Retina (tissue), 1 donor: ENCODE data around the gene ZDHHC1.
"Not testable (repeated sequence)": the region's sequence is repeated elsewhere in the genome, so short reads cannot be mapped to it uniquely, and the experiment has no call there.

Experiments
- DNase-seq: peaks from one replicate; pipeline ENCODE4 v3.0.0-alpha.2; 2016

The ZDHHC1 gene

DNA sequence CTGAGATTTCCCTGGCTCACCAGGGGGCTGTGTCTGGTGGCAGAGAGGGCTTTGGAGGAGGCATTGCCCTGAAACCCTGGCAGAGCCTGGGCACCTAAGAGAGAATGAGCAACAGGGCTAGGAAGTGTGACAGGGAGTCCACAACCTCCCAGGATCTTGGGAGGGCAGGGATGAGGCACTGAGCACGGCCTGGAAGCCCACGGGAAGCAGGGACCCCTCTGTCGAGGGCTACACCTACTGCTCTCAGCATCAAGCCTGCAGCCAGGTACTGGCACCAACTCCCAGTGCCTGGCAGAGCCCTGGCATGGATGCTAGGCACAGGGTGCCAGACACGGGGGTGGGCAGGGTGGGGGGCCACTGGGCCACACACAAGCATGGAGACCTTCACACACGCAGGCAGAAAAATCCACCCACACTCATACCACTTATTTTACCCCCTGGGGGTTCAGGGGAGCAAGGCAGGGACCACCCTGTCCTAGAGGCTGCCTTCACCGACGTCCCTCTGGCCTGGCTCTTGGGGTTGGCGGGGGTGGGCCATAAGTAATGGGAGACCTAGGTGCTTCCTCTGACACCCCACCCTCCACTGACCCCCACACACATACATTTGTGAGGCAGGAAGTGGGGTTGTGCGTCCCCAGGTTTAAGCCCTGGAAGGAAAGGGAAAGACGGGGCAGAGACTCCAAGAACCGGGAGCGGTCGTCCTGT is 13.7 kb upstream of the ZDHHC1 start:
- DNase-seq, result no peak

DNA sequence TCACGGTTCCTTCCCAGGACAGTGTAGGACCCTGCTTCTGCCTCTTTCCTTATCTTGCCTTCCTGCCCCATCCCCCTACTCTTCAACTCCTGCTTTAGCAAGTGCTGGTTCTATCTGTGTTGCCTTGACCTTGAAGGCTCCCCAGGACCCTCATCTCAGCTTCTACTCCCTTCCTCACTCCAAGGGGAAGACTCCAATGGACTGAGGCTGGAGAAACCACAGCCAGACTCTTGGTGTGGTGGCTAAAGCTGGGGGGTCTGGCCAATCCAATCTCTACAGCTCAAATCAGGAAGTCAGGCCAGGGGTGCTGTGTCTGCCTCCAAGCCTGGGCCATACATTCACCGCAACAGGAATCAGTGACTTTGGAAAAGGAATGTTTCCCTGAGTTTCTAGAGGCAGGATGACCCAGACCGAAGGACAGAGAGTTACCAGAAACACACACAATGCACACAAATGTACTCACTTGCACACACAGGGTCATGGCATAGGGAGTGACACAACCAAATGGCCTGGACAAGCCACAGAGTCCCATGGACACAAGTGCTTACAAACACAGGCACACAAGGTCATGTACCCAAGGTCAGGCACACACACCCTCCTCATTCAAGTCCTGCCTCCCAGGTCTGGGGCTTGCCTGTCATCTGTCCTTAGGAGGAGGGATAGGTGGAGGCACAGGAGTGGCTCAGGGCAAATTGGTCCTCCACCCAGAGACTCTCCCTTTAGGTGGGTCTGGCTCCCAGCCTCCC is 12.9 kb upstream of the ZDHHC1 start:
- no peak for DNase-seq

GRCh38 chr16:67428146-67428731 is 12.0 kb upstream of the ZDHHC1 start:
- DNase-seq, result peak; percentile 79

DNA sequence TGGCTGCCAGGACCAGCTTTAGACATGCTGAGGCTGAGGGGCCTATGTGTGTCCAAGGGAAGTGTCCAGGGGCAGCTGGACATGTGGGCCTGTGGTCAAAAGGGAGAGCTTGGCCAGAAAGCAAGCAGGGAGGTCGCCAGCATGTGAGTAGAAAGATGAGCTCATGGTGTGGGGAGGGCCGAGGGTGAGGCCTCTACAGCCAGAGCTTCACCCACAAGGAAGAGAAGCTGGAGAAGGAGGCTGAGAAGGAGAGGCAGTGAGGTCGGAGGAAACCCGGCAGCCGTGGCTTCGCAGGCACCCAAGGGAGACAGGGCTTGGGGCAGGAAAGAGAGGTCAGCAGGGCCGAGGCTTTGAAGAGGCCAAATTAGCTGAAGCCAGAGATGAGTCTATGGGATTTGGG is 10.7 kb upstream of the ZDHHC1 start:
- no peak for DNase-seq

DNA sequence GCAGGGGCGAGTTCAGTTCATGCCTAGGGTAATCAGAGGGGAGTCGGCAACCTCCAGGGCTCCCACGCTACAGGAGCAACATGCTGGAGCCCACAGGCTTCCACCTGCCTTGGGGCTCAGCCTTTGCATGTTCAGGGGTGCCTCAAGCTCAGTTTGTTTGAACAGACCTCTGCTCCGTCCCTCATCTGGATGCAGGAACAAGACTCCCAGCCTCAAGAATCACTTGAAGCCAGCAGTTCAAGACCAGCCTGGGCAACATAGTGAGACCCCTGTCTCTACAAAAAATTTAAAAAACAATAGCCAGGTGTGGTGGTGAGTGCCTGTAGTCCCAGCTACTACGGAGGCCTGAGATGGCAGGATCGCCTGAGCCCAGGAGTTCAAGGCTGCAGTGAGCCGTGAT is 9.7 kb upstream of the ZDHHC1 start:
- DNase-seq, result no peak

GRCh38 chr16:67425580-67425979 is 9.3 kb upstream of the ZDHHC1 start:
- DNase-seq, result no peak

- DNase-seq, result no peak
Observed at GRCh38 chr16:67425061-67425460, 8.8 kb upstream of the ZDHHC1 start.

- DNase-seq, result no peak
Observed at GRCh38 chr16:67424261-67424615, 8.0 kb upstream of the ZDHHC1 start.

GRCh38 chr16:67423611-67424260 is 7.5 kb upstream of the ZDHHC1 start:
- DNase-seq, result no peak

DNA sequence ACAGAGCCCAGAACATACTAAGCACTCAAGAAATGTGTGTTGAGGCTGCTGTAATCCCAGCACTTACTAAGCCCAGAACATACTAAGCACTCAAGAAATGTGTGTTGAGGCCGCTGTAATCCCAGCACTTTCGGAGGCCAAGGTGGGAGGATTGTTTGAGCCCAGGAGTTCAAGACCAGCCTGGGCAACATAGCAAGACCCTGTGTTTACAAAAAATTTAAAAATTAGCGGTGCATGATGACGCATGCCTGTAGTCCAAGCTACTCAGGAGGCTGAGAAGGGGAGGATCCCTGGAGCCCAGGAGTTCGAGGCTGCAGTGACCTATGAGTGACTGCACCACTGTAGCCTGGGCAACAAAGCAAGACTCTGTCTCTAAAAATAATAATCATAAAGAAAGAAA is 6.7 kb upstream of the ZDHHC1 start:
- DNase-seq, result no peak

DNA sequence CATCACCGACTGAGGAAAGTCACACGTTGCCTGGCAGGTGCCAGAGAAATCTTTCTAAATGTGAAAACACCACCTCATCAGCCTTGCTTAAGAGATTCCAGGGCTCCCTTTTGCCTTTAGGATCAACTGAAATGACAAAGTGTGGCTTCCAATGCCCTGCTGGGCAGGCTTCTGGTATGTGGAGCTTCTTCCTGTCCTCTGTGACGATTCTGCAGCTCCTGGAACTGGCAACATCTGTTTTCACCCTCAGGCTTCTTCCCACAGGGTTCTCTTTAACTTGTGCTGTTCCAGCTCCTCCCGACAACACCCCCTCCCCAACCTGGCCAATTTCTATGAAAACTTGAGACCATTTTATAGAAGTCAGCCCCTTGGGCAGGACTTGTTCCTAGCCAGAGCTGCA is 4.8 kb upstream of the ZDHHC1 start:
- DNase-seq, result no peak

DNA sequence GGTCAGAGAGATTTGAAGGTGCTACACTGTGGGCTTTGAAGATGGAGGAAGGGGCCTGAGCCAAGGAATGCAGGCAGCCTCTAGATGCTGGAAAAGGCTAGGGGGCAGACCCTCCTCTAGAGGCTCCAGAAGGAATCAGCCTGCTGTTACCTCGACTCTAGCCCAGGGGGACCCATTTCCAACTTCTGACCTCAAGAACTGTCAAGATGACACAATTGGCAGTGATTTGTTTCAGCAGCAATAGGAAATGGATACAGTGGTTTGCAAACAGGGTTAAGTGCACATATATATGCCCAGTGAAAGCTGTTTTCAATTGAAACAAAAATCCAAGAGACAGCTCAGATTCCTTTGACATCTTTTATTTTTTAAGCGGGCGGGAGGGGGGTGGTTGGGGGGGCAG is 3.7 kb upstream of the ZDHHC1 start:
- no peak for DNase-seq

- no peak for DNase-seq
Observed at GRCh38 chr16:67419502-67419901, 3.2 kb upstream of the ZDHHC1 start.

GRCh38 chr16:67417333-67418061 is 1.2 kb upstream of the ZDHHC1 start:
- no peak for DNase-seq

- DNase-seq, result not testable (repeated sequence)
Observed at GRCh38 chr16:67415421-67415820, 856 bp downstream of the ZDHHC1 start.

DNA sequence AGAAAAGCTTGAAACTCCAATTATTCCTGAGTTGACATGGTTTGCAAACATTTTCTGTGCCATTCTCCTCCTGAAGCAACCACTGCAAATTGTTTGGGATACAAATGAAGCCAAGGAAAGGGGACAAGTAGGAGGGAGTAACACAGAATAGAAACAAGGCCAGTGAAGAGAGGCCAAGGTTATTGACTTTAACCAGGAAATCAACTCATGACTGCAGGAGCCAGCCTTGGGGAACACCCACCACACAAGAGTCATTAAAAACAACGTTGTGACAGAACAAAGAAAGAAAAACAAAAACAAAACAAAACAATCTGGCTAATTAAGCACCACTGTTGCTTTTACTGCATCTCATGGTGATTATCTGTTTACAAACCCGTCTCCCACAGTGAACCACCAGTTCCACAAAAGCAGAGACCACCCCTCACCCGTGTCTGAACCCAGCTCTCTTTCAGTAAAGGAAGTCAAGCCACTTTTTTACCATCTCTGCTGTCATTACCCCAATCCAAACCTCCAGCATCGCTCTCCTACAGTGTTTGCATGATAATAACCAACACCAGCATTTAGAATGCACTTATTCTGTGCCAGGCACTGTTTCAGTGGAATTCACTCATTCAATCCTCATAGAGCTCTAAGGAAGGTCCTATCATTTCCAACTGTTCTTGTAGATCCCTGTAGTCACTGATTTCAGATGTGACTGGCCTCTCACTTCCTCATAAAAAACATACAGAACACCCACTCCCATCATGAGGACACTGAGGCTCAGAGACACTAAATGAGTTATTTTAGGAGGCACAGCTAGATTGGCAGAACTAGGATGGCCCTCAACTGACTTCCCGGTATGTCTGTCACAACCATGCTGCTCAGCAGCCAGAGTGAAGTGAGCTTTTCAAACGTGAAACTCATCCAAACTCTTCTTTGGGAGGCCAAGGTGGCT is 2.0 kb downstream of the ZDHHC1 start:
- no peak for DNase-seq

DNA sequence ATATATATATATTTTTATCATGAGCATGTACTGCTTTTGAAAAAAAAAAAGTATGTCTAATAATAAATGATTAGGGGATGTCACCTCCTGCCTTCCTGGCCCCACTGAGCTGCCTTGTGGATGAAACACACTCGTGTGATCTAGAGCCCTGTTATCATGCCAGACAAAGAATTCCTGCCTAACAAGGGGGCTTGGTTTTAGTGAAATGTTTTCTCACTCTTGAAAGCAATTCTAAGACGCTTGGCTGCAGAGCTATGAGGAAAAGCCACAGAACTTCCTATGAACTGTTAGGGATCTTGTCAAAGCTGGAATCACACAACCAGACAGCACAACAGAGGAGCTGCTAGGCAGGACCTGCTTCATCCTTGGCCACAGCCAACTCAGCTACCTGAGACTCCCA is 4.0 kb downstream of the ZDHHC1 start:
- DNase-seq, result no peak

DNA sequence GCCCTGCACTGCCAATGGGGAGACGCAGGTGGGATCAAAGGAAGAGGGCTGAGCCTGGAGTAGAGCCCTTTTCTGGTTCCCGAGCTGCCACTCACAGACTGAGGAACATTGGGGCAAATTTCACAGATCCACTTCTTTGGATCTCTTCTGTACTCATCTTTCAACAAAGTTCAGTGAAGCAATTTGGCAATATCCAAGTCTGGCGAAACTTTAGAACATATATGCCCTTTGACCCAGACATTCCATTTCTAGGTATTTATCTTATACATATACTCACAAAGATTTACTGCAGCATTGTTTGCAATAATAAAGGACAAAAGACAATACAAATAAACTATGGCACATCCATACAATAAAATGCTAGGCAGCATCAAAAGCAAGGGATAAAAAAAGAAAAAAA is 4.9 kb downstream of the ZDHHC1 start:
- DNase-seq, result no peak

DNA sequence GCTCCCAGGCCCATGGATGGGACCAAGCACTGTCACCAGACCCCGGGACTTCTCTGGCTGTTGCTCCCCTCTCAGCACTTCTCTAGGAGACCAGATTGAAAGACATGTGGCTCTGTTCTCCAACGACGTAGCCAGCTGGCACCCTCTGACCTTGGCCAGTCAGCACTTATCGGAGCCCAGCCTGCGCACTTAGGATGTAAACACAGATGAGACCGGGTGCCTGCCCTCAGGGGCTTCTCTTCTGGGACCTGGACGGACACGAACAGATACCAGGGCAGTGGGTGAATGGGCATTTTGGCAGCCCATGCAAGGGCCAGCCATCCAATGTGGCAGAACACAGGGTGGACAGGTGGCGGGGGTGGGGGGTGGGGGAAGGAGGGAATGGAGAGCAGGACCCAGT is 6.6 kb downstream of the ZDHHC1 start:
- no peak for DNase-seq

- DNase-seq, result no peak
Observed at GRCh38 chr16:67407788-67408452, 8.4 kb downstream of the ZDHHC1 start.

DNA sequence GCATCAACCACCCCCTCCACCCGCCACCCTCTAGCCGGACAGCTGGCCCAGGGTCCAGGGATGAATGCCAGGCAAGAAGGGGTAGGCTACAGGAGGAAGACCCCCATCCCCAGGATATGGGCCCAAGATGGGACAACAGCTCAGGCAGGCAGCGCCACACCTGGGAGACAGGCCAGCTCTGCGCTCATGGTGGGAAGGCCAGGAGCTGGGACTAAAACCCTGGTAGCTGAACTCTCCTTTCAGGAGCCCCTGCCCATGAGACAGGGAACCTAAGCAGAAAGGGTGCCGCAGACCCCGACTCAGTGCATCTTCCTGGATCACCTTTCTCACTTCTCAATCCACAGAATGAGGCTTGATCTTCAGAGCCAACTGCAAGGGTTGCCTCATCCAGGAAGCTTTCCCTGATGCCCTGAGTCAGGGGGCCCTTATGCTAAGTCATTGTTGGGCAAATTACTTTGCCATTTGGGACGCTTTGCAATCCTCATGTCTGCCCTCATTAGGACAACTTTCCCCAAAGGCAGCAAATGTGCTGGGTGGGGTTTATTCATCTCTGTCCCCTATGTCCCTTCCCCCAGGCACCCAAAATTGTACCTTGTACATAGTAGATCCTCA is 9.0 kb downstream of the ZDHHC1 start:
- DNase-seq, result no peak
